Stimulated activated CD4-positive, alpha-beta T cell treated with anti-CD3 and anti-CD28 coated beads, TNF-alpha, amount 100 ng/mL, for 24 hours (primary cell): ENCODE data around the gene RNF208.
A peak's percentile ranks its signal among the peaks of the same experiment; 100 is the strongest.
"Not testable (repeated sequence)": the region's sequence is repeated elsewhere in the genome, so short reads cannot be mapped to it uniquely, and the experiment has no call there.

Source experiments
- DNase-seq, 3 experiments: peaks; one replicate each; pipeline ENCODE4 v3.0.0-alpha.2; 2020; ENCODE audit warnings: low read depth in 3 of 3

RNF208 gene

DNA sequence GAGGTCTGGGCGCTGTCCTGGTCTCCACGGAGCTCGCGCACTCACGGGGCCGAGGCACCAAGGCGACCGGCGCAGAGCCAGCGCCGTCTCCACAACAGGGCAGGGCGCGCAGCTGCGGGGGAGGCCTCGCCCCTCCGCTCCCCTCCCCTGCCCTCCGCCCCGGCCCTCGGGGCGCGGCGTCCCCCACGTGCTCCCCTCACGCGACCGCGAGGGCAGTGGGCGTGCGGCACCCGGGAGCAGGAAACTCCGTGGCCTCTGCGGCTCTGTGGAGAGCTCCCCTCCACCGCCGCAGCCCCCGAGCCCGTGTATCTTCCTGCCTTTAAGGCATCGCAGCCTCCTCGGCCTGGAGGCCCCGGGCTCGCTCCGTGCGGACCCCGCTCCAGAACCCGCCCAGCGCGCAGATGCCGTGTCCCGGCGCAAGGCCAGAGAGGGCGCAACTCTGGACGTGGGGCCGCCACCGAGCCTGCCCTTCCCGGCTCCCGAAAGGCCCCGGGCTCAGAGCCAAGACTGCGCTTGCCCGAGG lies 18.3 kb upstream of the RNF208 start:
- DNase-seq: peak; percentile 38 to 66 (median 46)

DNA sequence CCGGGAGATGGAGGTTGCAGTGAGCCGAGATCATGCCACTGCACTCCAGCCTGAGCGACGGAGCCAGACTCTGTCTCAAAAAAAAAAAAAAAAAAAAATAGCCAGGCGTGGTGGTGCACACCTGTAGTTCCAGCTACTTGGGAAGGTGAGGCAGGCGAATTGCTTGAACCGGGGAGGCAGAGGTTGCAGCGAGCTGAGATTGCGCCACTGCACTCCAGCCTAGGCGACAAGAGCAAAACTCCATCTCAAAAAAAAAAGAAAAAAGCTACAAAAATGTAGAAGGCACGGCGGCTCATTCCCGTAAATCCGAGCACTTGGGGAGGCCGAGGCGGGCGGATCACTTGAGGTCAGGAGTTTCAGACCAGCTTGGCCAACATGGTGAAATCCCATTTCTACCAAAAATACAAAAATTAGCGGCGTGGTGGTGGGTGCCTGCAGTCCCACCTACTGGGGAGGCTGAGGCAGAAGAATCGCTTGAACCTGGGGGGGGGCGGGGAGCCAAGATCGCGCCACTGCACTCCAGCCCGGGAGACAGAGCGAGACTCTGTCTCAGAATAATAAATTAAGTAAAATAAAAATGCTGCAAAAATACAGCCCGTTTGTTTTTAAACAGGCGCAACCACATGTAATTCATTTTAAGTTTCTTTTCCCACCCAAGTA lies 17.6 kb upstream of the RNF208 start:
- DNase-seq: not testable (repeated sequence)

DNA sequence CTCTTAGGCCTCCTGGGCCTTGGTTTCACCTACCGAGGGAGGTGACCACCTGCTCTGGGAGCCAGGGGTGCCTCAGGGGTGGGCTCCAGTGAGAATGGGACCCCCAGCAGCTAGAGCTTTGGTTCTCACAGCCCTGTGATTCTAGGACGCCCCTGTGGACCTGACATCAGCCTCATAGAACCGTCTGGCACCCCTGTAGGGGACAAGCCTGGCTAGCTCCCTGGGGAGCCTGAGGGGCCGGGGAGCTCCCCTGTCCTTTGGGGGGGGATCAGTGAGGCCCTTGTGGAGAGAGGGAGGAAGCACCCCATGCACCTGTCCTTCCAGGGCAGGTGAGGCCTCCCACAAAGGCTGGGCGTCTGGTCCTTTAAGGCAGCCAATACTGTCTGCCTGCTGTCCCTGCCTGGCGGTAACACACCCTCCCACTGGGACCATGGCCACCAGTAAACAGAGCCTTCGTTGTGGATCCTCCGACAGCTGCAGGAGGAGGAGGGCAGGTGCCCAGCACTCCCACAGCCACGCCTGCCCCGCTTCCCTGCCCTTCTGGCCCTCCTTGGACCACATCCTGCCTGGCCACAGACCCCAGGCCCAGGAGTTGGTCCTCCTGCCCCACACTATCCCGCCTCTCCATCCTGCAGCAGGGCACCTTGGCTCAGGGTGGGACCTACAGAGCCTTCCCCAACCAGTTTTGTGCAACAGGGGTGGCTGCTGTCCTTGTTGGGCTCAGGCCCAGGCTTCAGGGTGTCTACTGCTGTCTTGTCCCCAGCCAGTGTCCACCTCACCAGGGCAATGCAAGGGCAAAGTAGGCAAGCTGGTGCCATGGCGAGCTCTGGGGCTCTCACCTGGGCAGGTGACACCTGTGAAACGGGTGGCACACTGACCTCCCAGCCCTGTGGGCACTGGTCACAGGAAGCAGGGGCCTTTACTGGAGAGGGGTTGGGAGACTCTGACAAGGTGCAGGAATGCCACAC lies 16.0 kb upstream of the RNF208 start:
- DNase-seq: no peak

DNA sequence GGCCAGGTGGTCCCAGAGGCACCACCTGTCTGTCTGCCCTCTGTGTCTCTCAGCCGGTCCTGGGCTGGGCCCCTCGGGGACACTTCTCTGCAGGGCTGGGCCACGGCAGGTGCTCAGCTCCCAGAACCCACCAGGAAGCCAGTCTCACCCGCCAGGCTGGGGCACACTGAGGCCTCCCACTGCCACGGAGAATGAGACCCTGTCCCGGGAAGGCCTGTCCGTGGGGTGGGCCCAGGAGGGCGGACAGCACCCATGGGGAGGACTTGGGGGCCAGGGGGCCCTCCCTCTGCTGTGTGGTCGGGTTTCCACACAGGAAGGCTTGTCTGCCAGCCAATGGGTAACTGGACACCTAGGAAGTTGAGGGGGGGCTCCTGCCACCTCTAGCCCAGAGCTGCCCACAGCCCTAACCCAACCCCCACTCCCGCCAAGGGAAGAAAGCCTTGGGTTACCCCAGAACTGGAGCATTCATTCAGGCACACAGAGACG lies 14.9 kb upstream of the RNF208 start:
- no peak for DNase-seq

DNA sequence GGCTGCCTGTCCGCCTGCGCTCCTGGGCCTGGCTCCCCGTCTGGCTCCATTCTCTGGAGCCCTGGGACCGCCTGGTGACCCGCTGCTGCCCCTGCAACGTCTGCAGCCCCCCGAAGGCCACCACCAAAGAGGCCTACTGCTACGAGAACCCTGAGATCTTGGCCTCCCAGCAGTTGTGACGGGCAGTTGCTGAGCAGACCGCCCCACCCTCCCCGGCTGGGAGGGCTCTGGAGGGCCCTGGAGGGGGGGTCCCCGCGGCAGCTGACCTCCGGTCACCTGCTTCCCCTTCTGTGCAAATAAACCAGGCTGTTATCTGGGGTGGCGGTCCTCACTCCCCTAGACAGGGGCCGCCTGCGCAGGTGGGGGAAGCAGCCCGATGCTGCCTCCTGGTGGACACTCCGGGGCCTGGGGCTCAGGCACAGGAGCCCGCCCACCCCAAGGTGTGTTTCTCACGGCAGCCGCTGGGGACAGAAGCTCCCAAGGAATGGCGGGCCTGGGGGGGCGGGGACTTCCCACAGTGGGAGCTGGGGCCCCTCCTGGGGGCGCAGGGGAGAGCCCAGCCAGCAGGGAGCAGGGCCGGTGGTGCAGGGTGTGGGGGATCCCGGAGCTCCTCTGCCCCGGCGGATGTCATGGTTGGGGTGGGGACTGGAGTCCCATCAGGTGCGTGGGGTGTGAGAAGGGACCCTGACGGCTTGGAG lies 14.3 kb upstream of the RNF208 start:
- DNase-seq: peak; percentile 85 to 93 (median 85)

DNA sequence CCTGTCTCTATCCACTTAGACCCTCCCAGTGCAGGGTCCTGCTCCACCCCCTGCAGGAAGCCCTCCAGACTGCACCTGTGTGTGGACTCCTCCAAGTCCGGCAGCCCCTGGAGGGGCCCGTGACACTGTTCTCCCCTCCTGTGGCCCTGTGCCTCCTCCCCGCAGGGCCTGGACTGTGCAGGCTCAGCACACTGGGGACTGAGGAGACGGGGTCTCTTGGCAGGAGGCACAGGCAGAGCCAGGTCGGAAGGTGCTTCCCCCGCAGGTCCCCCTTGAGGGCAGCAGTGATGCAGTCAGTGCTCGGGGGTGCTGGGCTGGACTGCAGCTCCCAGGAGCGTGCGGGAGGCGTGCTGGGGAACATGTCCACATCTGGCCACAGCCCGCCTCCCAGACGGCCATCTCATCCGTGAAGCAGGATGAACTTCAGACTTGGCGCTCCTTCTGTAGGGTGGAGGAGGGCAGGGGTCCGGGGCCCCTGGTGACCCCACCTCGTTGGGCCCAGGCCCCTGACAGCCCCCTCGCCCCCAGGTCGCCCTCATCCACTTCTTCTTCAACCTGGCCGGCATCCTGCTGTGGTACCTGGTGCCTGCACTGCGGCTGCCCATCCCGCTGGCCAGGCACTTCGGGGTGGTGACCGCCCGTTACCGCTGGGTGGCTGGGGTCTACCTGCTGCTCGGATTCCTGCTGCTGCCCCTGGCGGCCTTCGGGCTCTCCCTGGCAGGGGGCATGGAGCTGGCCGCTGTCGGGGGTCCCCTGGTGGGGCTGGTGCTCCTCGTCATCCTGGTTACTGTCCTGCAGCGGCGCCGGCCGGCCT lies 13.6 kb upstream of the RNF208 start:
- DNase-seq: no peak

DNA sequence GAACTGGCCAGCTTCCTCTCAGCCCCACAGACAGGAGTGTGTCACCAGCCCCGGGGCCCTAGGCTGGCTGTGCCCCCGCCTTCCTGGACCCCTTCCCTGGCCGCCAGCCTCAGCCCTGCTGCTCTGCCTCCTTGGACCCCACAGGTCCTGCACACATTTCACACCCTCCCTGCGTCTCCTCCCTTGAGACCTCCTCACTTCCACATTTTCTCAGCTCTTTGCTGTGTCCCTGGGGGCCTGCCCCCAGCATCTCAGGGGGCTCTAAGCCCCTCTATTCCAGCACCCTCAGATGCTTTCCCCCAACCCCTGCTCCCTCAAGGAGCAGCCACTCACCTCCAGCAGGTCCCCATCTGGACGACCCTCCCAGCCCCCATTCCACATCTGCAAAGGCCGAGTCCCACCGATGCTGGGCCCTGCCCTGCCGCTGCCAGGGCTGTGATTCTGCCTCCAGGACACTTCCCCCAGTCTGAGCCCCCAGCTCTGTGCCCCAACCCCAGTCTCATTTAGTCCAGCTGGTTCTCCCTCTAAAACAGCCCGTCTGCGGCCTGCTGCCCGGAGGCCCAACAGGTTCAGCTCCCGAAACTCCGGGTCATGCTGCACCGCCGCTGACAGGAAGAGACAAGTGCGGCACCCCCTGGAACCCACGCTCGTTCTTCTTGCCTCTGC lies 12.9 kb upstream of the RNF208 start:
- no peak for DNase-seq

DNA sequence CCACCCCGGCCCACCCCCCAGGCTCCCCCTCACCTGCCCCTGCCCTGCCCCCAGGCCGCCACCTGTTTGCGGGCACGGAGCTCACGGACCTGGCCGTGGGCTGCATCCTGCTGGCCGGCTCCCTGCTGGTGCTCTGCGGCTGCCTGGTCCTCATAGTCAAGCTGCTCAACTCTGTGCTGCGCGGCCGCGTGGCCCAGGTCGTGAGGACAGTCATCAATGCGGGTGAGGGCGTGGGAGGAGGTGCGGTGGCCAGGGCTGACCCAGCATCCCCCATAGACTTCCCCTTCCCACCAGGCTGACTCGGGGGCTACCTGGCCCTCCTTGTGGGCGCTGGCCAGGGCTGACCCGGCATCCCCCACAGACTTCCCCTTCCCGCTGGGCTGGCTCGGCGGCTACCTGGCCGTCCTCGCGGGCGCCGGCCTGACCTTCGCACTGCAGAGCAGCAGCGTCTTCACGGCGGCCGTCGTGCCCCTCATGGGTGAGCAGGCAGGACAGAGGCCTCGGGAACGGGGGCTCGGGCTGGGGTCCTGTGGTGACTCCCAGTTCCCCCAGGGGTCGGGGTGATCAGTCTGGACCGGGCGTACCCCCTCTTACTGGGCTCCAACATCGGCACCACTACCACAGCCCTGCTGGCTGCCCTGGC lies 12.1 kb upstream of the RNF208 start:
- DNase-seq: no peak

DNA sequence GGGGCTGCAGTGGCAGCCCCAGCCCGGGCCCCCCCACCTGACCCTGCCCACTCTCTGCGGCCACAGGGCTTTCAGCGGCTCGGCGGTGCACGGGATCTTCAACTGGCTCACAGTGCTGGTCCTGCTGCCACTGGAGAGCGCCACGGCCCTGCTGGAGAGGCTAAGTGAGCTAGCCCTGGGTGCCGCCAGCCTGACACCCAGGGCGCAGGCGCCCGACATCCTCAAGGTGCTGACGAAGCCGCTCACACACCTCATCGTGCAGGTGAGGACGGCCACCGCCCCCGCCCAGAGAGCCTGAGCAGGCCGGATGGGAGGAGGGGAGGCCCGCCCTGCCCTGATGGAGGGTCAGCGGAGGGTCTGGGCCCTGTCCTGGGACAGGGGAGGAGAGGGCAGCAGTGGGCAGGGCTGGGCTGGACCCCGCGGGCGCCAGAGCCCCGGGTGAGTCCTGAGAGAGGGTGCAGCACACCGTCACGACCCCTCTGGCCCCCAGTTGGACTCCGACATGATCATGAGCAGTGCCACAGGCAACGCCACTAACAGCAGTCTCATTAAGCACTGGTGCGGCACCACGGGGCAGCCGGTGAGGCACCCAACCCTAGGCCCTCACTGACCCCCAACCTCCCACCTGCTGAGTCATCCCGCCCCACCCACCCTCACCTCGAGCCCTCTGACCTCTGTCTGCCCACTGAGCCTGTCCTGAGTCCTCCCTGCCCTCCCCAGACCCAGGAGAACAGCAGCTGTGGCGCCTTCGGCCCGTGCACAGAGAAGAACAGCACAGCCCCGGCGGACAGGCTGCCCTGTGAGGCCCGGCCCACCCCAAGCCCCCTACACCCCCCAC lies 11.3 kb upstream of the RNF208 start:
- no peak for DNase-seq

DNA sequence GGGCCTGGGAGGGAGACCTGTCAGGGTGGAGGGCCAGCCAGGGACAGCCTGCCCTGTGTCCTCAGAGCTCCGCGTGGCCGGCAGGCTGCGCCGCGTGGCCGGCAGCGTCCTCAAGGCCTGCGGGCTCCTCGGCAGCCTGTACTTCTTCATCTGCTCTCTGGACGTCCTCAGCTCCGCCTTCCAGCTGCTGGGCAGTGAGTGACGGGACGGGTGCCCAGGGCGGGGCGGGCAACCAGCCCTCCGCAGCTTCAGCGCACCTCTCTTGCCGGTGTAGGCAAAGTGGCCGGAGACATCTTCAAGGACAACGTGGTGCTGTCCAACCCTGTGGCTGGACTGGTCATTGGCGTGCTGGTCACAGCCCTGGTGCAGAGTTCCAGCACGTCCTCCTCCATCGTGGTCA lies 10.5 kb upstream of the RNF208 start:
- DNase-seq: no peak

DNA sequence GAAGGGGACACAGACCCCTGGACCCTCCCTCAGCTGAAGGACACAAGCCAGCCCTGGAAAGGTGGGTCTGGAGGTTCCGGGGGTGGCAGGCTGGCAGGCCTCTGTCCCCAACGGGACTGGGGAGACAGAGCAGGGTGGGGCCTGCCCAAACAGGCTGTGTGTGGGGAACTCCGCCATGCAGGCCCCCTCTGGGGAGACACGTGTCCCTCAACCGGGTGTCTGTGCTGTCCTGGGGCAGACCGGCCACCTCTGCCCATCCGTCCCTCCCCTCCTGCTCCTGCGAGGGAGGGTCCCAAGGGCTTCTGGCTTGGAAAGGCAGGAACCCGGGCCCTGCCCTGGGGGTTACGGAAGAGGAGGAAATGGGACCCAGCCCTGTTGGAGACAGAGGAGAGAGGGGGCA lies 10.1 kb upstream of the RNF208 start:
- no peak for DNase-seq

DNA sequence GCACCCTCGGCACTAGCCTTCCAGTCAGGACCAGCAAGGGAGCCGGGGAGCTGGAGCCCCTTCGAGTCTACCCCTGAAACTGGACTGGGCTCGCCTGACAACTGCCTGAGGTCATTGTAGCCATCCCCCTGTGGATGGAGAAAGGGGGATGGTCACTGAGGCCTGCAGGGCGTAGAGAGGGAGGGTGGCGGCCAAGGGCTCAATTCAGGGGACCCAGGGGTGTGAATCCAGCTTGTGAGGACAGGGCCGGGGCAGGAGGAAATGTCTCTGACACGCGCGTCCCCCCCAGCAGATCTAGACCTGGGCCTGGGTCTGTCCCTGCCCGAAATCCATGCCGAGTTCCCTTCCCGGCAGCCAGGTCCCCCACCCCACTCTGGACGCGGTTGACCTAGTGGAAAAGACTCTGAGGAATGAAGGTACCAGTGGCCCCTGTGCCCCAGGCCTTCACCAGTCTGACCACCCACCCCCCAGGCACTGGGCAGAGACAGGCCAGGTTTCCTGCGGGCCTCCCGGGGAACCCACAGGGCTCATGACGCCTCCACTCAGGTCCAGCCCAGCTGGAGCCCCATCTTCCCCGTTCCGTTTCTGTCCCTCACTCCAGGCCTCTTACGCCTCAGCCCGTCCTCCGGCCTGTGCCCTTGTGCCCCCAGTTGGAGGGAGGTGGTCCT lies 9.5 kb upstream of the RNF208 start:
- no peak for DNase-seq

DNA sequence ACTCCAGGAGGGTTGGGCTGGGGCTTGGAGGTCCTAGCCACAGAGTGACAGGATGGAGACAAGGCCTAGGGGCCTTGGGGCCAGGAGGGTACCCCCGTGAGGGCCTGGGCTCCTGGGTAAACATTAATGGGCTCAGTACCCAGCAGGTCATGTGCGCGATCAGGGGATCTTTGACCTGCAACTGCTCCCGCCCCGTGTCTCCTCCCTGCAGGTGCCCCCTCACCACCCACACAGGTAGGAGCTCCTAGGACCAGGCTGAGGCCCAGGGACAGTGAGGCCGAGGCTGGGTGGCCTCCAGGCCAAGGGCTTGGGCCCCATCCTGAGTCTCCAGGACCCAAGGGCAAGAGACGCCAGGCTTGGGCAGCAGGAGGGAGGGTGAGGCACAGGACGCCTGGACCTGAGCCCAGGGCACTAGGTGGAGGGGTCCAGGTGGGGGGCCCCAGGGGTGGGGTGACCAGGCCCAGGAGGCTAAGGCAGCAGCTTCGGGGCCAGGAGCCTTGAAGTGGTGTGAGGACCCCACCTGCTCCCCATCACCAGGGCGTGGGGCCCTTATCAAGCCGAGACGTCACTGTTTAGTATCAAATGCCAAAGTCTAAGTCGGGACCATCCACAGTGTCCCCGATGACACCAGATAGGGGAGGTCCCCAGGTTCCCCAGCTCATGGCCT lies 8.8 kb upstream of the RNF208 start, which contains the start of gene SLC34A3:
Gene SLC34A3, plus strand, starts transcription at position 197 of the 667 bp plus-strand sequence. CDS start 802 bp downstream, outside the sequence.
- no peak for DNase-seq

DNA sequence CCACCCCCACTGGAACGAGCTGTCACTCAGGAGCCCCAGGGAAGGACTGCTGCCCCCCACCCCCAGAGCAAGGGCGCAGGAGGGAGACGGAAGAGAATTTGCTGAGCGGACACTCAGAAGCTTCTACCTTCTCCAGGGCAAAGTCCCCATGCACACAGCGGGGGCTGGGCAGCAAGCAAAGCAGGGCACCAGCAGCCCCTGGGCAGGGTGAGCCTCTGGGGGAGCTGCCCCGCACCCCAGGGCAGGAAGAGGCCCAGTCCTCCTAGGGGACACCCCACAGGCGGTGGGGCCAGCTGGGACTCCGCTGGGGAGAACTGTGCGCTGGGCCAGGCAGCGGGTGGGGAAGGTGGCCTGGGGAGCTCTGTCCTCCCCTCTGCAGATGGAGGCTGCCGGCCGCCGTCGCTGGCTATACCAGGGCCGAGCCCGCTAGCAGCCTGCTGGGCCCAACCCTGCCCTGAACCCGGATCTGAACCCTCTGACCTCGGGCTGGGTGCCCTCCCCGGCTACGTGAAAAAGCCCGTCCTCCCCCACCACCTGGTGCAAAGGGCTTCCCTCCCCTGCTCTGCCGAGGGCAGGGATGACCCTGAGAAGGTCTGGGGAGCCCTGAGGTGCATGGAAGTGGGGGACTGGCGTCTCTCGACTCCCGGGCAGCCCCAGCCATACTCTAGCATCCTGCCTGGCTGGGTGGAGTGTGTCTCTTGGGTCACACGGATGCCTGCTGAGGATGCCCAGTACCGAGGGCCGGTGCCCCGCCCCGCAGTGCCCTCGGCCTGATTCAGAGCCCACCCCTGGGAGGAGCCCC lies 8.1 kb upstream of the RNF208 start:
- no peak for DNase-seq

DNA sequence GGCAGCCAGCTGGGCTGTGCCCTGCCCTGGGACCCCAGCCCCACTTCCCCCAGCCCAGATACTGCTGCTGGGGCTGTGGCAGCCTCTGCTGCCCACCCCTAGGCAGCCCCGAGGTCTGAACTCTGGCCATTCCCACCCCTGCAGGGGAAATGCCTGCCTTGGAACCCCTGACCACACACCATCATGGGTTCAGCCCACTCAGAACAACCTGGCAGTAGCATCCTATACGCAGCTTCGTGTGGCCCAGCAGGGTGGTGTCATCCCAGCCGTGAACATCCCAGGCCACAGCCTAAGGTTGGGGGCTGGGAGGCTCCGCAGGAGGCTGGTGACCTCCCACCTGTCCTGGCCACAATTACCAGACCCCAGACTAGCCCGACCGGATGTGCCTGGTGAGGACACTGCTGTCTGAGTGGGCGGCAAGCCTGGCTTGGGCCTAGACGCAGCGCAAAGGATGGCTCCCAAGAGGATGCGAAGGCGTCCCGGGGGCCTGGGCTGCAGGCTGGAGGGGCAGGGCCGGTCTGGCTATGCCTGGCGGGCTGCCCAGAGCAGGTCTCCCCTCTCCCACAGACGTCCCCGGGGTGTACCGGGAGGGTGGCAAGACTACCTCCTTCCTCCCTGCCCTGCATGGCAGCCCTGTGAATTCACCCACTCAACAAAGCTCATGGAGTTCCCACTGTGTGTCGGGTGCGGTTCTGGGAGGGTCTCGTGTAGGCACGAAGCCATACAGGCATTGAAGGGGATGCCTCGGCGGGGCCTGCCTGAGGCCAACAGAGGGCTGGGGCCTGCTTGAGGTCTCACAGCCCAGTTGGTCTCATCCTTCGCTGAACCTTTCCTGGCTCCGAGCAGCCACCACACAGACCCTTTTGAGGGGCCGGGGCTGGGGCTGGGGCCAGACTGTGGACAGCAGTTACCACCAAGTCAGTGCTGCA lies 7.2 kb upstream of the RNF208 start:
- no peak for DNase-seq

DNA sequence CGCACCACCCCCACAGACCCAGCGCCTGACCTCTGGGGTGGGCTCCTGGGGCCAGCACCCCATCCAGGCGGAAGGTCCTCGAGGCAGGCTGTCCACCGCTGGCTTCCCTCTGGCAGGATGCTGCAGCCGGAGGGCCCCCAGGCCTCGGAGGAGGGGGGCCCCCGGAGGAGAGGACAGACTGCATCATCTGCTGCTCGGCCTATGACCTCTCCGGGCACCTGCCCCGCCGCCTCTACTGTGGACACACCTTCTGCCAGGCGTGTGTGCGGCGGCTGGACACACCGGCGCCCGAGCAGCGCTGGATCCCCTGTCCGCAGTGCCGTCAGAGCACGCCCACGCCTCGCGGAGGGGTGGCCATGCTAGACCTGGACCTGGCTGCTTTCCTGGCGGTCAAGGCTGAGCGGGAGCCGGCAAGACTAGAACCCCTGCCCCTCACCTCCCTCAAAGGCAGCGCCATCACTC lies 6.5 kb upstream of the RNF208 start:
- no peak for DNase-seq
